MM.1S (cell line): Measurements from ENCODE around the gene CHPF2.
A peak's percentile ranks its signal among the peaks of the same experiment; 100 is the strongest.

Experiments used
- DNase-seq: peaks from one replicate; pipeline ENCODE4 v3.0.0-alpha.2; 2015
- H2AFZ ChIP-seq: fragments of 300-600 bp; sonication (generic); 2 replicates; pipeline ENCODE4 v1.6.0; 2016; ENCODE audit warnings: antibody characterized with exemption, low read length
- H3F3A ChIP-seq: fragments of 300-600 bp; sonication (generic); 2 replicates; pipeline ENCODE4 v1.6.1; 2016; ENCODE audit warnings: mild to moderate bottlenecking, antibody characterized with exemption, low read length, moderate library complexity, mixed read lengths; ENCODE audit not compliant: insufficient read depth
- H3K27ac ChIP-seq: fragments of 300-600 bp; sonication (generic); 2 replicates; pipeline ENCODE4 v1.5.1; 2016; ENCODE audit warnings: mild to moderate bottlenecking, low read length
- H3K27me3 ChIP-seq: fragments of 300-600 bp; sonication (generic); replicated peaks from 2 replicates; pipeline ENCODE4 v1.6.0; 2016; ENCODE audit warnings: low read length; ENCODE audit not compliant: insufficient read depth
- H3K36me3 ChIP-seq: fragments of 300-600 bp; sonication (generic); replicated peaks from 2 replicates; pipeline ENCODE4 v1.6.1; 2016; ENCODE audit warnings: mild to moderate bottlenecking, low read length, mixed read lengths; ENCODE audit not compliant: insufficient read depth
- H3K4me1 ChIP-seq: fragments of 300-600 bp; sonication (generic); 2 replicates; pipeline ENCODE4 v1.6.1; 2016; ENCODE audit warnings: low read length, mixed read lengths
- H3K4me2 ChIP-seq: fragments of 300-600 bp; sonication (generic); 2 replicates; pipeline ENCODE4 v1.6.0; 2016; ENCODE audit warnings: low read depth, low read length
- H3K4me3 ChIP-seq: fragments of 300-600 bp; sonication (generic); 2 replicates; pipeline ENCODE4 v1.5.1; 2016; ENCODE audit warnings: low read length, mixed read lengths
- H3K79me2 ChIP-seq: fragments of 300-600 bp; sonication (generic); 2 replicates; pipeline ENCODE4 v1.6.1; 2016; ENCODE audit warnings: mixed run types, low read length, mixed read lengths
- H3K9ac ChIP-seq: fragments of 300-600 bp; sonication (generic); 2 replicates; pipeline ENCODE4 v1.6.1; 2016; ENCODE audit warnings: low read length, mixed read lengths
- H3K9me2 ChIP-seq: fragments of 300-600 bp; sonication (generic); replicated peaks from 2 replicates; pipeline ENCODE4 v1.6.1; 2016; ENCODE audit warnings: mild to moderate bottlenecking, low read length, mixed read lengths; ENCODE audit not compliant: insufficient read depth
- H3K9me3 ChIP-seq: fragments of 300-600 bp; sonication (generic); replicated peaks from 2 replicates; pipeline ENCODE4 v1.6.1; 2016; ENCODE audit warnings: mild to moderate bottlenecking, low read length, mixed read lengths; ENCODE audit not compliant: insufficient read depth
- H4K20me1 ChIP-seq: fragments of 300-600 bp; sonication (generic); 2 replicates; pipeline ENCODE4 v1.6.1; 2016; ENCODE audit warnings: mild to moderate bottlenecking, low read length, moderate library complexity, mixed read lengths; ENCODE audit not compliant: insufficient read depth
- CTCF ChIP-seq: fragments of 300-600 bp; sonication (generic); IDR thresholded peaks from 2 replicates; pipeline ENCODE4 v1.5.1; 2016; ENCODE audit warnings: antibody characterized with exemption, low read length, mixed read lengths
- EZH2 ChIP-seq: fragments of 300-600 bp; sonication (generic); optimal IDR thresholded peaks from 2 replicates; pipeline ENCODE3; 2017; ENCODE audit warnings: low read depth, mild to moderate bottlenecking, antibody characterized with exemption, low read length, mixed read lengths
- EZH2phosphoT487 ChIP-seq: fragments of 300-600 bp; sonication (generic); IDR thresholded peaks from 2 replicates; pipeline ENCODE4 v1.6.1; 2018; ENCODE audit warnings: antibody characterized with exemption, low read length

CHPF2 gene

GRCh38 chr7:151232091-151232916 lies at the start of gene CHPF2:
Gene CHPF2 (plus strand): TSS chr7:151232483. CDS start chr7:151234012, 1,529 bp downstream.
- peak within 1 kb of the TSS; percentile 94 for H3K4me3 ChIP-seq
- H4K20me1 ChIP-seq: no peaks in the 10 kb centered on the region
- H3K79me2 ChIP-seq: peaks cover 39% of the 10 kb centered on the region
- DNase-seq: peak; percentile 95
- TF ChIP-seq CTCF (no peak), EZH2phosphoT487 (no peak), EZH2 (no peak)
- H3K27ac ChIP-seq: peak within 1 kb of the TSS; percentile 40; the same call in 1 of the 2 replicates
- H3K9ac ChIP-seq: peak within 1 kb of the TSS; percentile 87
- no peaks in the 10 kb centered on the region for H3F3A ChIP-seq
- H3K4me2 ChIP-seq: peak within 1 kb of the TSS; percentile 81
- H3K4me1 ChIP-seq: peaks cover 21% of the 10 kb centered on the region
- no peaks in the 10 kb centered on the region for H3K9me3 ChIP-seq
- H3K27me3 ChIP-seq: no peaks in the 10 kb centered on the region
- H3K36me3 ChIP-seq: peaks cover 8% of the 10 kb centered on the region; the same call in 1 of the 2 replicates
- H2AFZ ChIP-seq: peak within 1 kb of the TSS; percentile 98
- H3K9me2 ChIP-seq: no peaks in the 10 kb centered on the region

- H3K4me1 ChIP-seq: no peaks in the 10 kb centered on the region
- H3K4me2 ChIP-seq: no peak overlapping the region
- H3K27ac ChIP-seq: no peak overlapping the region
- H3K79me2 ChIP-seq: no peaks in the 10 kb centered on the region
- no peaks in the 10 kb centered on the region for H3K9me3 ChIP-seq
- TF ChIP-seq CTCF (no peak), EZH2 (no peak), EZH2phosphoT487 (no peak)
- no peaks in the 10 kb centered on the region for H4K20me1 ChIP-seq
- no peak overlapping the region for H3K9ac ChIP-seq
- peaks cover 86% of the 10 kb centered on the region for H3K27me3 ChIP-seq
- DNase-seq: no peak
- no peaks in the 10 kb centered on the region for H3K36me3 ChIP-seq
- no peak overlapping the region for H2AFZ ChIP-seq
- no peak overlapping the region for H3K4me3 ChIP-seq
- no peaks in the 10 kb centered on the region for H3K9me2 ChIP-seq
- H3F3A ChIP-seq: no peaks in the 10 kb centered on the region
These were observed 46.3 kb upstream of the CHPF2 start for GRCh38 chr7:151185762-151186639.

GRCh38 chr7:151186640-151187408 lies 45.5 kb upstream of the CHPF2 start, which contains the start of gene ASB10:
Gene ASB10 (minus strand): TSS chr7:151187250. CDS start chr7:151187130, 120 bp downstream.
- Histone ChIP-seq H4K20me1 (no peaks in the 10 kb centered on the region), H3K4me2 (no peak within 1 kb of the TSS), H3K4me3 (no peak within 1 kb of the TSS), H3K9ac (no peak within 1 kb of the TSS), H3K27ac (no peak within 1 kb of the TSS), H3K27me3 (peaks cover 86% of the 10 kb centered on the region), H3F3A (no peaks in the 10 kb centered on the region), H3K9me2 (no peaks in the 10 kb centered on the region), H3K9me3 (no peaks in the 10 kb centered on the region), H2AFZ (no peak within 1 kb of the TSS), H3K4me1 (no peaks in the 10 kb centered on the region), H3K36me3 (no peaks in the 10 kb centered on the region), H3K79me2 (no peaks in the 10 kb centered on the region)
- no peak for DNase-seq
- no peak for TF ChIP-seq EZH2phosphoT487
- TF ChIP-seq EZH2: no peak
- TF ChIP-seq CTCF: no peak
